ENCODE measurements around the gene COL5A2. TPM values are rescaled to one million over a fixed set of nuclear protein-coding genes. Genes with fewer than 3 reads are reported as not detected.

The COL5A2 gene
- total and polyA plus RNA-seq, 8 donors: 1.9 to 43.3 (median 3.3) TPM

- Histone ChIP-seq H3K36me3 (no peaks in the 10 kb centered on the region), H3K4me3 (no peak overlapping the region), H3K27me3 (no peaks in the 10 kb centered on the region), H3K27ac (no peak overlapping the region), H3K9me3 (no peaks in the 10 kb centered on the region), H3K4me1 (no peaks in the 10 kb centered on the region)
- DNase-seq (no peak), FAIRE-seq (no peak), ATAC-seq (no peak)
- TF ChIP-seq CTCF (IDR thresholded peaks at IDR 0.05): no peak
- intact Hi-C loops (cut with DNase I): no loop called here
Observed at GRCh38 chr2:189118386-189118785, 61.2 kb downstream of the COL5A2 start.

- FAIRE-seq (peak; percentile 34), DNase-seq (no peak), ATAC-seq (no peak)
- Histone ChIP-seq H3K4me1 (no peaks in the 10 kb centered on the region), H3K4me3 (no peak overlapping the region), H3K36me3 (no peaks in the 10 kb centered on the region), H3K27ac (no peak overlapping the region), H3K9me3 (no peaks in the 10 kb centered on the region), H3K27me3 (no peaks in the 10 kb centered on the region)
- 51 to 53% methylated on average over 1 of the region's 1 CpG for WGBS, 2 donors
- no peak for TF ChIP-seq CTCF (IDR thresholded peaks at IDR 0.05)
- intact Hi-C loops (cut with DNase I): no loop called here
Observed at GRCh38 chr2:189116979-189117378, 62.6 kb downstream of the COL5A2 start.

- Histone ChIP-seq H3K27me3 (no peaks in the 10 kb centered on the region), H3K9me3 (no peaks in the 10 kb centered on the region), H3K27ac (no peak overlapping the region), H3K4me1 (no peaks in the 10 kb centered on the region), H3K4me3 (no peak overlapping the region), H3K36me3 (no peaks in the 10 kb centered on the region)
- FAIRE-seq: no peak
- no peak for TF ChIP-seq CTCF (IDR thresholded peaks at IDR 0.05)
- intact Hi-C loops (cut with DNase I): no loop called here
- no peak for DNase-seq
- WGBS, 2 donors: 77 to 91% methylated on average over 4 of the region's 4 CpGs
- ATAC-seq: no peak
Observed at GRCh38 chr2:189116087-189116486, 63.5 kb downstream of the COL5A2 start.

GRCh38 chr2:189115126-189115525, 64.4 kb downstream of the COL5A2 start:
- no peak for DNase-seq
- FAIRE-seq: no peak

GRCh38 chr2:189113963-189114362, 65.6 kb downstream of the COL5A2 start:
- FAIRE-seq (no peak), DNase-seq (no peak), ATAC-seq (no peak)
- Histone ChIP-seq H3K4me1 (no peaks in the 10 kb centered on the region), H3K27me3 (no peaks in the 10 kb centered on the region), H3K36me3 (no peaks in the 10 kb centered on the region), H3K27ac (no peak overlapping the region), H3K4me3 (no peak overlapping the region), H3K9me3 (no peaks in the 10 kb centered on the region)
- 81 to 88% methylated on average over 2 of the region's 2 CpGs for WGBS, 2 donors
- no peak for TF ChIP-seq CTCF (IDR thresholded peaks at IDR 0.05)
- intact Hi-C loops (cut with DNase I): no loop called here

More at GRCh38 chr2:189115126-189115525, 64.4 kb downstream of the COL5A2 start:
- intact Hi-C loops (cut with DNase I): no loop called here
- 18 to 30% methylated on average over 2 of the region's 2 CpGs for WGBS, 2 donors
- Histone ChIP-seq H3K27ac (no peak overlapping the region), H3K9me3 (no peaks in the 10 kb centered on the region), H3K27me3 (no peaks in the 10 kb centered on the region), H3K4me3 (no peak overlapping the region), H3K36me3 (no peaks in the 10 kb centered on the region), H3K4me1 (no peaks in the 10 kb centered on the region)
- TF ChIP-seq CTCF (IDR thresholded peaks at IDR 0.05): no peak
- no peak for ATAC-seq

Measured in pancreas (tissue), 10 donors.